Measurements from ENCODE around the gene UCHL5. TPM values are rescaled to one million over a fixed set of nuclear protein-coding genes. Genes with fewer than 3 reads are reported as not detected.
A peak's percentile ranks its signal among the peaks of the same experiment; 100 is the strongest.

Gene UCHL5
- total RNA-seq, 2 donors from 2014 or later, result 18.9 to 32.9 TPM

DNA sequence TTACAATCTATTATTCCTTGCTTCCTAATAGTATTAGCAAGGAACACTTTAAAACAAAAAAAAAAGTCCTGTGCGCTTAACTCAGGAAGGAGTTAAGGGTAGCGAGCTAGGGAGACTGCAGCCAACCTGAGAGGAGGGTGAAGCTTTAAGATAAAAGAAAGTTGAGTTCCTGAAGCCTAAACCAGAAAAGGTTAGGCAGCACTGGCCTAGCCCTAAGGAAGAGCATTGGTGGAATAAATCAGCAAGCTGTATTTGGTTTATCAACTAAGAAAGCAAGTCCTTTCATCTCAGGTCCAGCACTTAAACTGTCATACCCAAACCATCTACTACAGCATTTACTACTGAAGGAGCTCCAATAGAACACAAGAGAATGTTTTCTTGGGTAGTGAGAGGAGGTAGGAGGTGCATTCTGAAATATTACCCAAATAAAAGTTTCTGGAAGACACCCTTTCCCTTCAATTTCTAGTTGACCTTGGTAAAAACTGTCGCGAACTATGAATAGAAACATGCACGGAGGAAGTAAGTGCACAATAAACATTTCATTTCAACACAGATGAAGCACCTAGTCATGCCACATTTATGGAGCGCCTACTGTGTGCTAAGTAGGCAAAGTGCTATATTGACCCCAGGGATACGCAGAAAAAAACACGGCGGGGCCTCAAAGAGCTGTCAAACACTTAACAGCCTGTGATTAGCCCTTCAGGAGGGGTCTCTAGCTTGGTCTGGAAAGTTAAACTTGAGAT lies 44.8 kb upstream of the UCHL5 start:
- Histone ChIP-seq H3K4me3 (peak overlapping the region; percentile 82), H3K27ac (peak overlapping the region; percentile 93), H3K9me3 (no peaks in the 10 kb centered on the region), H3K4me1 (peaks cover 0 to 18% of the 10 kb centered on the region in 2 donors), H3K36me3 (peaks cover 19% of the 10 kb centered on the region), H3K27me3 (no peaks in the 10 kb centered on the region)
- DNase-seq (ENCODE audit: low spot score), result no peak
- TF ChIP-seq, protein P1, sequence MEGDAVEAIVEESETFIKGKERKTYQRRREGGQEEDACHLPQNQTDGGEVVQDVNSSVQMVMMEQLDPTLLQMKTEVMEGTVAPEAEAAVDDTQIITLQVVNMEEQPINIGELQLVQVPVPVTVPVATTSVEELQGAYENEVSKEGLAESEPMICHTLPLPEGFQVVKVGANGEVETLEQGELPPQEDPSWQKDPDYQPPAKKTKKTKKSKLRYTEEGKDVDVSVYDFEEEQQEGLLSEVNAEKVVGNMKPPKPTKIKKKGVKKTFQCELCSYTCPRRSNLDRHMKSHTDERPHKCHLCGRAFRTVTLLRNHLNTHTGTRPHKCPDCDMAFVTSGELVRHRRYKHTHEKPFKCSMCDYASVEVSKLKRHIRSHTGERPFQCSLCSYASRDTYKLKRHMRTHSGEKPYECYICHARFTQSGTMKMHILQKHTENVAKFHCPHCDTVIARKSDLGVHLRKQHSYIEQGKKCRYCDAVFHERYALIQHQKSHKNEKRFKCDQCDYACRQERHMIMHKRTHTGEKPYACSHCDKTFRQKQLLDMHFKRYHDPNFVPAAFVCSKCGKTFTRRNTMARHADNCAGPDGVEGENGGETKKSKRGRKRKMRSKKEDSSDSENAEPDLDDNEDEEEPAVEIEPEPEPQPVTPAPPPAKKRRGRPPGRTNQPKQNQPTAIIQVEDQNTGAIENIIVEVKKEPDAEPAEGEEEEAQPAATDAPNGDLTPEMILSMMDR (IDR thresholded peaks at IDR 0.05), result no peak

GRCh38 chr1:193102662-193103061 lies 43.5 kb upstream of the UCHL5 start:
- no peak for DNase-seq (ENCODE audit: low spot score)
- Histone ChIP-seq H3K4me3 (no peak overlapping the region), H3K27ac (no peak overlapping the region), H3K9me3 (no peaks in the 10 kb centered on the region), H3K4me1 (peaks cover 0 to 18% of the 10 kb centered on the region in 2 donors), H3K36me3 (peaks cover 29% of the 10 kb centered on the region), H3K27me3 (no peaks in the 10 kb centered on the region)
- TF ChIP-seq, protein P1 (IDR thresholded peaks at IDR 0.05), result no peak

GRCh38 chr1:193094112-193094511 lies 35.0 kb upstream of the UCHL5 start:
- no peak overlapping the region for H3K27ac ChIP-seq
- no peak overlapping the region for H3K4me3 ChIP-seq
- no peaks in the 10 kb centered on the region for H3K9me3 ChIP-seq
- H3K36me3 ChIP-seq, result peaks cover 41% of the 10 kb centered on the region
- no peaks in the 10 kb centered on the region for H3K4me1 ChIP-seq
- no peak for DNase-seq (ENCODE audit: low spot score)
- TF ChIP-seq, protein P1 (IDR thresholded peaks at IDR 0.05), result no peak
- no peaks in the 10 kb centered on the region for H3K27me3 ChIP-seq

DNA sequence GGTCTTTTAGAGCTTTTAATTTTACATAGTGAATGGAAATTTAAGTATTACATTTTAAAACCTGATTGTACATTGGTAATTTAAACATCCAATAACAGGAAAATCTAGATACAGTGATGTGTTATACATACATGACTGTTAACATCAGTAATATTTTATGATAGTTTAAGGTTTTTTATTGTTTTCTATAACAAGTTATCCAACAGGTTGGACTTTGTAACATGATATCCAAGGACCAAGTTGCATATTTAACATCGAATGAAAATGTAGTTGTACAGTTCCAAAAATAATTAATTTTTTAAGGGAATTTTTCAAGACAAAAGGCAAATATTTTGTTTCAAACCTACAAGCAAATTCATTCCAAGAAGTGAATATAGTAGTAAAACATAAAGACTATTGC lies 31.7 kb upstream of the UCHL5 start:
- peaks cover 17% of the 10 kb centered on the region for H3K36me3 ChIP-seq
- H3K27me3 ChIP-seq, result no peaks in the 10 kb centered on the region
- DNase-seq (ENCODE audit: low spot score), result no peak
- no peak overlapping the region for H3K4me3 ChIP-seq
- H3K4me1 ChIP-seq, result no peaks in the 10 kb centered on the region
- H3K27ac ChIP-seq, result no peak overlapping the region
- TF ChIP-seq, protein P1 (IDR thresholded peaks at IDR 0.05), result no peak
- H3K9me3 ChIP-seq, result no peaks in the 10 kb centered on the region

GRCh38 chr1:193087893-193088292 lies 28.7 kb upstream of the UCHL5 start:
- Histone ChIP-seq H3K27me3 (no peaks in the 10 kb centered on the region), H3K36me3 (peaks cover 38% of the 10 kb centered on the region), H3K9me3 (no peaks in the 10 kb centered on the region), H3K4me1 (no peaks in the 10 kb centered on the region), H3K27ac (no peak overlapping the region), H3K4me3 (no peak overlapping the region)
- DNase-seq (ENCODE audit: low spot score), result no peak
- TF ChIP-seq, protein P1 (IDR thresholded peaks at IDR 0.05), result no peak

DNA sequence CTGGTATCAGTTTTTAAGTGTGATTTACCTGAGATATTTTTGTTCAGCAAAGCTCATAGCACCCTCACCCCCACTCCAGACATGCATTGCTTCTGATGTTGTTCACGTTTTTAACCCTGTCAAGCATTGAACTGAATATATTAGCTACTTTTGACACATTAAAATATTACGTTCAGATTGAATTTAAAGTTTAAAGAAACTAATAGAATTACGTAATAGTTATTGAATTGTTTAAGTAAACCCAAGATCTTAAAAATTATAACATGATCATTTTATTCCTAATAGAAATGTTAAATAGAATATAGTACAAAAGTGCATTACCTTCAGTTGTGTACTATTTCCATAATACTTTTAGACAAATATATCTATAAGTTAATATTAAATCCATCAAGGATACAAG lies 27.2 kb upstream of the UCHL5 start:
- TF ChIP-seq, protein P1 (IDR thresholded peaks at IDR 0.05), result no peak
- peaks cover 51% of the 10 kb centered on the region for H3K36me3 ChIP-seq
- no peaks in the 10 kb centered on the region for H3K9me3 ChIP-seq
- no peak overlapping the region for H3K27ac ChIP-seq
- no peaks in the 10 kb centered on the region for H3K4me1 ChIP-seq
- H3K4me3 ChIP-seq, result no peak overlapping the region
- DNase-seq (ENCODE audit: low spot score), result no peak
- no peaks in the 10 kb centered on the region for H3K27me3 ChIP-seq
